Measurements from ENCODE around the gene FIBCD1. TPM values are rescaled to one million over a fixed set of nuclear protein-coding genes. Genes with fewer than 3 reads are reported as not detected.

Gene FIBCD1
- total RNA-seq, 1 experiment from 2014 or later: 6.6 TPM

DNA sequence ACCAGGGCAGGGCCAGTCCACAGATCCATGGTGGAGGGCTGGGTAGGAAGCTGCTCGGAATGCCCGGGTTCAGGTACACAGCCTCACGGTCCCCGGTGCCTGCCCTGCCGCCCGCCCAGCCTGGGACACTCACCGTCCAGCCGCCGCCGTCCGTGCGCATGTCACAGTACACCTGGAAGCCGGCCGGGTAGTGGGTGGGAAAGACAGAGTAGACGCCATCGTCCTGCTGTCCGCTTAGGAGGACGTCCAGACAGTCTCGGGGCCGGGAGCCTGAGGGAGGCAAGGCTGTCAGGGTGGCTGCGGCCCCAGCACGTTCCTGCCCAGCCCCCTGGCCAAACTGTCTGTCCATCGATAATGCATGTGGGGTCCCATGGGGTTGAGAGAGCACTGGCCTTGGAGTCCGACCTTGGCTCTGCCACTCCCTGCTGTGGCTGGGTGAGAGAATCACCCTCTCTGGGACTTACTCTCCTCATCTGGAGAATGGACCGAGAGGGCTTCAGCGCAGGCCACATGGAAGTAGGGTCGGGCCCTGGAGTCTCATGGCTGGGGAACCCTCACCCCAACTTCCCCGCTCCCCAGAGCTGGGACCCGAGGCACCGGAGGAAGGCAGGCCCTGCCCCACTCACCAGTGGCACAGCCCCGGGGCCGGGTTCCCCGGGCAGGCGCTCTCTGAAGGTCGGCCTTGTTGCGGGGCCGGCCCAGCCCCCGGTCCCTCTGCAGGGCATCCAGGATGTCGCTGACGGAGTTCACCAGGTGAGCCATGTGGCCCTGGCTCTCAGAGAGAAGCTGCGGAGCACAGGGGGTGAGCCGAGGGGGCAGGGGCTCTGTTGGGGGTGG is 15.2 kb downstream of the FIBCD1 start:
- Mint-ChIP-seq H3K36me3 (no peaks in the 10 kb centered on the region), H3K4me1 (peaks cover 9% of the 10 kb centered on the region), H3K9me3 (no peaks in the 10 kb centered on the region), H3K27ac (no peak overlapping the region), H3K4me3 (no peak overlapping the region), H3K27me3 (ENCODE audit: low read depth) (no peaks in the 10 kb centered on the region)
- POLR2A ChIA-PET: no interaction called here
- ATAC-seq (no peak), DNase-seq (ENCODE audit: low spot score) (no peak)
- CTCF ChIA-PET: interaction anchor here (0.9 to 1.9 kb wide), 4 partner anchors 16 to 74 kb away, joined by 3 to 7 read pairs (median 4); partner anchors contain the start of gene FIBCD1
- TF ChIP-seq, protein P1, sequence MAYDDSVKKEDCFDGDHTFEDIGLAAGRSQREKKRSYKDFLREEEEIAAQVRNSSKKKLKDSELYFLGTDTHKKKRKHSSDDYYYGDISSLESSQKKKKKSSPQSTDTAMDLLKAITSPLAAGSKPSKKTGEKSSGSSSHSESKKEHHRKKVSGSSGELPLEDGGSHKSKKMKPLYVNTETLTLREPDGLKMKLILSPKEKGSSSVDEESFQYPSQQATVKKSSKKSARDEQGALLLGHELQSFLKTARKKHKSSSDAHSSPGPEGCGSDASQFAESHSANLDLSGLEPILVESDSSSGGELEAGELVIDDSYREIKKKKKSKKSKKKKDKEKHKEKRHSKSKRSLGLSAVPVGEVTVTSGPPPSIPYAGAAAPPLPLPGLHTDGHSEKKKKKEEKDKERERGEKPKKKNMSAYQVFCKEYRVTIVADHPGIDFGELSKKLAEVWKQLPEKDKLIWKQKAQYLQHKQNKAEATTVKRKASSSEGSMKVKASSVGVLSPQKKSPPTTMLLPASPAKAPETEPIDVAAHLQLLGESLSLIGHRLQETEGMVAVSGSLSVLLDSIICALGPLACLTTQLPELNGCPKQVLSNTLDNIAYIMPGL (CRISPR knock-in tag; IDR thresholded peaks at IDR 0.05): no peak
- no peak for TF ChIP-seq PRRX2 (CRISPR knock-in tag; IDR thresholded peaks at IDR 0.05)
- TF ChIP-seq, protein P2, sequence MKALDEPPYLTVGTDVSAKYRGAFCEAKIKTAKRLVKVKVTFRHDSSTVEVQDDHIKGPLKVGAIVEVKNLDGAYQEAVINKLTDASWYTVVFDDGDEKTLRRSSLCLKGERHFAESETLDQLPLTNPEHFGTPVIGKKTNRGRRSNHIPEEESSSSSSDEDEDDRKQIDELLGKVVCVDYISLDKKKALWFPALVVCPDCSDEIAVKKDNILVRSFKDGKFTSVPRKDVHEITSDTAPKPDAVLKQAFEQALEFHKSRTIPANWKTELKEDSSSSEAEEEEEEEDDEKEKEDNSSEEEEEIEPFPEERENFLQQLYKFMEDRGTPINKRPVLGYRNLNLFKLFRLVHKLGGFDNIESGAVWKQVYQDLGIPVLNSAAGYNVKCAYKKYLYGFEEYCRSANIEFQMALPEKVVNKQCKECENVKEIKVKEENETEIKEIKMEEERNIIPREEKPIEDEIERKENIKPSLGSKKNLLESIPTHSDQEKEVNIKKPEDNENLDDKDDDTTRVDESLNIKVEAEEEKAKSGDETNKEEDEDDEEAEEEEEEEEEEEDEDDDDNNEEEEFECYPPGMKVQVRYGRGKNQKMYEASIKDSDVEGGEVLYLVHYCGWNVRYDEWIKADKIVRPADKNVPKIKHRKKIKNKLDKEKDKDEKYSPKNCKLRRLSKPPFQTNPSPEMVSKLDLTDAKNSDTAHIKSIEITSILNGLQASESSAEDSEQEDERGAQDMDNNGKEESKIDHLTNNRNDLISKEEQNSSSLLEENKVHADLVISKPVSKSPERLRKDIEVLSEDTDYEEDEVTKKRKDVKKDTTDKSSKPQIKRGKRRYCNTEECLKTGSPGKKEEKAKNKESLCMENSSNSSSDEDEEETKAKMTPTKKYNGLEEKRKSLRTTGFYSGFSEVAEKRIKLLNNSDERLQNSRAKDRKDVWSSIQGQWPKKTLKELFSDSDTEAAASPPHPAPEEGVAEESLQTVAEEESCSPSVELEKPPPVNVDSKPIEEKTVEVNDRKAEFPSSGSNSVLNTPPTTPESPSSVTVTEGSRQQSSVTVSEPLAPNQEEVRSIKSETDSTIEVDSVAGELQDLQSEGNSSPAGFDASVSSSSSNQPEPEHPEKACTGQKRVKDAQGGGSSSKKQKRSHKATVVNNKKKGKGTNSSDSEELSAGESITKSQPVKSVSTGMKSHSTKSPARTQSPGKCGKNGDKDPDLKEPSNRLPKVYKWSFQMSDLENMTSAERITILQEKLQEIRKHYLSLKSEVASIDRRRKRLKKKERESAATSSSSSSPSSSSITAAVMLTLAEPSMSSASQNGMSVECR (CRISPR knock-in tag; IDR thresholded peaks at IDR 0.05; ENCODE audit: borderline replicate concordance): no peak
- no peak for TF ChIP-seq SMAD4 (CRISPR knock-in tag; IDR thresholded peaks at IDR 0.05)
- TF ChIP-seq NFATC4 (CRISPR knock-in tag; IDR thresholded peaks at IDR 0.05): no peak
- TF ChIP-seq IRF1 (CRISPR knock-in tag; IDR thresholded peaks at IDR 0.05): no peak
- TF ChIP-seq TP53 (CRISPR knock-in tag; IDR thresholded peaks at IDR 0.05): no peak
- no peak for TF ChIP-seq FOXP1 (CRISPR knock-in tag; IDR thresholded peaks at IDR 0.05; ENCODE audit: borderline replicate concordance)
- no peak for TF ChIP-seq FOXP4 (CRISPR knock-in tag; IDR thresholded peaks at IDR 0.05)
- TF ChIP-seq ETV6 (CRISPR knock-in tag; IDR thresholded peaks at IDR 0.05): no peak
- TF ChIP-seq ELF4 (CRISPR knock-in tag; IDR thresholded peaks at IDR 0.05; ENCODE audit: low read depth): no peak
- no peak for TF ChIP-seq CBFB (CRISPR knock-in tag; IDR thresholded peaks at IDR 0.05; ENCODE audit: low read depth)
- no peak for TF ChIP-seq PREB (CRISPR knock-in tag; IDR thresholded peaks at IDR 0.05; ENCODE audit: borderline replicate concordance)
- no peak for TF ChIP-seq PRDM15 (CRISPR knock-in tag; IDR thresholded peaks at IDR 0.05)
- TF ChIP-seq ZNF281 (CRISPR knock-in tag; IDR thresholded peaks at IDR 0.05): no peak
